GM10248 (cell line): ENCODE results near the gene SMLR1.
A peak's percentile ranks its signal among the peaks of the same experiment; 100 is the strongest.

Experiments
- CTCF ChIA-PET: fragments of 300-600 bp; sonication (Branson Sonifier 250); formaldehyde crosslinking; extraction: SDS; loops from one replicate; lab custom pipeline; 2021; ENCODE audit warnings: antibody characterized with exemption; lab: Yijun Ruan, JAX
- POLR2A ChIA-PET: fragments of 350-650 bp; sonication (Branson Sonifier 250); formaldehyde crosslinking; extraction: SDS; loops from one replicate; lab custom pipeline; 2020; ENCODE audit warnings: antibody characterized with exemption; lab: Yijun Ruan, JAX
- DNase-seq: peaks from one replicate; pipeline ENCODE4 v3.0.0; 2012; ENCODE audit errors: extremely low spot score
- CTCF ChIP-seq: IDR thresholded peaks from 2 replicates; pipeline ENCODE4 v1.5.1; 2012; ENCODE audit warnings: mild to moderate bottlenecking, low read depth; ENCODE audit errors: extremely low read depth, missing control alignments, control extremely low read depth

SMLR1 gene

GRCh38 chr6:130841128-130841728, 14.0 kb downstream of the SMLR1 start:
- CTCF ChIA-PET = no interaction called here
- no peak for TF ChIP-seq CTCF
- POLR2A ChIA-PET = no interaction called here
- no peak for DNase-seq

GRCh38 chr6:130843575-130844320, 16.5 kb downstream of the SMLR1 start:
- ChIA-PET POLR2A (no interaction called here), CTCF (interaction anchor here (0.8 to 1.7 kb wide), 11 partner anchors 10 to 539 kb away, joined by 3 to 19 read pairs (median 3); no protein-coding TSS in a partner anchor)
- peak; percentile 21 for DNase-seq
- TF ChIP-seq CTCF = peak; percentile 55

- no peak for DNase-seq
- POLR2A ChIA-PET = no interaction called here
- no peak for TF ChIP-seq CTCF
- CTCF ChIA-PET = interaction anchor here (0.8 kb wide), 1 partner anchor 21 kb away, joined by 3 read pairs; no protein-coding TSS in a partner anchor
These were observed 19.3 kb downstream of the SMLR1 start for GRCh38 chr6:130846501-130846900.

GRCh38 chr6:130847001-130847910, 20.1 kb downstream of the SMLR1 start:
- no peak for TF ChIP-seq CTCF
- CTCF ChIA-PET = interaction anchor here (0.8 to 1.3 kb wide), 6 partner anchors 13 to 1280 kb away, joined by 3 to 6 read pairs (median 3); no protein-coding TSS in a partner anchor
- DNase-seq = no peak
- POLR2A ChIA-PET = no interaction called here

- CTCF ChIA-PET = interaction anchor here (5.1 kb wide), 1 partner anchor 23 kb away, joined by 23 read pairs; no protein-coding TSS in a partner anchor
- TF ChIP-seq CTCF = no peak
- POLR2A ChIA-PET = no interaction called here
- peak; percentile 23 for DNase-seq
These were observed 21.7 kb downstream of the SMLR1 start for GRCh38 chr6:130848945-130849344.

- ChIA-PET CTCF (interaction anchor here (5.1 kb wide), 1 partner anchor 23 kb away, joined by 23 read pairs; no protein-coding TSS in a partner anchor), POLR2A (no interaction called here)
- TF ChIP-seq CTCF = no peak
- DNase-seq = no peak
These were observed 22.4 kb downstream of the SMLR1 start for GRCh38 chr6:130849594-130849993.
